H1 (cell line): ENCODE results near the gene PDE4D. TPM values are rescaled to one million over a fixed set of nuclear protein-coding genes. Genes with fewer than 3 reads are reported as not detected.

Source experiments
- ASH2L ChIP-seq: fragments of 200-600, 300-600 bp; sonication (generic); IDR thresholded peaks from one replicate; pipeline ENCODE4 v1.7.1; 2017; ENCODE audit warnings: low read length
- MAFK ChIP-seq: IDR thresholded peaks from 2 replicates; pipeline ENCODE4 v1.6.1; 2012; ENCODE audit warnings: low read depth, mild to moderate bottlenecking, improper control_type of control experiment, low read length
- POLR2A ChIP-seq, 2 experiments: IDR thresholded peaks; 1 replicate in 1 of 2; 2 replicates in 1 of 2; pipeline ENCODE4 v1.6.1; 2011; ENCODE audit warnings: low read depth in 2 of 2, low read length in 2 of 2, mild to moderate bottlenecking in 2 of 2; ENCODE audit errors: control extremely low read depth in 1 of 2
- RXRA ChIP-seq: IDR thresholded peaks from 2 replicates; pipeline ENCODE4 v1.6.1; 2011; ENCODE audit warnings: low read depth, mild to moderate bottlenecking, low read length, moderate library complexity; ENCODE audit not compliant: insufficient read depth
- SIX5 ChIP-seq: IDR thresholded peaks from 2 replicates; pipeline ENCODE4 v1.6.1; 2011; ENCODE audit warnings: mild to moderate bottlenecking, low read depth, low read length
- polyA plus RNA-seq, 7 experiments: library from polyadenylated mRNA; depleted of rRNA in 3 of 7; stranded (reverse) in 5 of 7; unstranded in 2 of 7; fragments of >200 nt in 5 of 7; fragments of 200-250 nt in 2 of 7; gene quantifications; 1 replicate in 5 of 7; 2 replicates in 1 of 7; 4 replicates in 1 of 7; pipeline versions ENCODE4 v1.2.1 to v1.2.3, GENCODE V29; 2011 to 2013; ENCODE audit warnings: missing spikeins in 2 of 7, mixed read lengths in 2 of 7
- total RNA-seq: library from RNA; stranded (reverse); fragmentation: NEBNext Ultra II Directional; extraction: Animal tissue kit (Norgen Biotek cat#: 25700); gene quantifications from 2 replicates; pipeline ENCODE4 v1.2.1, GENCODE V29; 2021

The PDE4D gene
- total and polyA plus RNA-seq, 2 of the 8 experiments (the other 6 are each of a cell fraction or from before 2014, with no cell fraction given): 2.3 to 3.7 TPM

GRCh38 chr5:59439303-59439702 is 454.2 kb downstream of the PDE4D start (continued):
- TF ChIP-seq SIX5 (no peak), RXRA (no peak), ASH2L (no peak), MAFK (no peak), POLR2A (IDR thresholded peaks at IDR 0.05; ENCODE audit: control extremely low read depth in 1 of 2, low read depth in 2 of 2, low read length in 2 of 2) (no peak)
